Neural progenitor cell (in vitro differentiated cells): ENCODE data around the gene GCNT1.
"Not testable (repeated sequence)": the region's sequence is repeated elsewhere in the genome, so short reads cannot be mapped to it uniquely, and the experiment has no call there.

Source experiments
- EZH2 ChIP-seq: fragments of 200-600 bp; sonication (generic); IDR thresholded peaks from 2 replicates; pipeline ENCODE4 v1.6.1; 2017; ENCODE audit warnings: antibody characterized with exemption, mild to moderate bottlenecking, moderate library complexity
- EZH2phosphoT487 ChIP-seq: fragments of 200-600 bp; sonication (generic); IDR thresholded peaks from 2 replicates; pipeline ENCODE4 v1.6.1; 2017; ENCODE audit warnings: antibody characterized with exemption
- TF ChIP-seq, protein P1 (sequence below): fragments of 200-600 bp; sonication (generic); IDR thresholded peaks from 2 replicates; pipeline ENCODE4 v1.5.1; 2017; ENCODE audit warnings: antibody characterized with exemption, mild to moderate bottlenecking

DNA sequence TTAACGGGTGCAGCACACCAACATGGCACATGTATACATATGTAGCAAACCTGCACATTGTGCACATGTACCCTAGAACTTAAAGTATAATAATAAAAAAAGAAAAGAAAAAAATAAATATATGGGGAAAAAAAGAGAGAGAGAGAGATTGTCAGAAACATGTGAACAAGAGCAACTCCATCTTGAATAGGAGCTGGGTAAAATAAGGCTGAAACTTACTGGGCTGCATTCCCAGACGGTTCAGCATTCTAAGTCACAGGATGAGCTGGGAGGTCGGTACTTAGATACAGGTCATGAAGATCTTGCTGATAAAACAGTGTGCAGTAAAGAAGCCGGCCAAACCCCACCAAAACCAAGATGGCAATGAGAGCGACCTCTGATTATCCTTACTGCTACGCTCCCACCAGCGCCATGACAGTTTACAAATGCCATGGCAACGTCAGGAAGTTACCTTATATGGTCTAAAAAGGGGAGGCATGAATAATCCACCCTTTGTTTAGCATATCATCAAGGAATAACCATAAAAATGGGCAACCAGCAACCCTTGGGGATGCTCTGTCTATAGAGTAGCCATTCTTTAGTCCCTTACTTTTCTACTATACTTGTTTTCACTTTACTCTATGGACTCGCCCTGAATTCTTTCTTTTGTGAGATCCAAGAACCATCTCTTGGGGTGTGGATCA, 21.8 kb upstream of the GCNT1 start:
- TF ChIP-seq, protein P1, sequence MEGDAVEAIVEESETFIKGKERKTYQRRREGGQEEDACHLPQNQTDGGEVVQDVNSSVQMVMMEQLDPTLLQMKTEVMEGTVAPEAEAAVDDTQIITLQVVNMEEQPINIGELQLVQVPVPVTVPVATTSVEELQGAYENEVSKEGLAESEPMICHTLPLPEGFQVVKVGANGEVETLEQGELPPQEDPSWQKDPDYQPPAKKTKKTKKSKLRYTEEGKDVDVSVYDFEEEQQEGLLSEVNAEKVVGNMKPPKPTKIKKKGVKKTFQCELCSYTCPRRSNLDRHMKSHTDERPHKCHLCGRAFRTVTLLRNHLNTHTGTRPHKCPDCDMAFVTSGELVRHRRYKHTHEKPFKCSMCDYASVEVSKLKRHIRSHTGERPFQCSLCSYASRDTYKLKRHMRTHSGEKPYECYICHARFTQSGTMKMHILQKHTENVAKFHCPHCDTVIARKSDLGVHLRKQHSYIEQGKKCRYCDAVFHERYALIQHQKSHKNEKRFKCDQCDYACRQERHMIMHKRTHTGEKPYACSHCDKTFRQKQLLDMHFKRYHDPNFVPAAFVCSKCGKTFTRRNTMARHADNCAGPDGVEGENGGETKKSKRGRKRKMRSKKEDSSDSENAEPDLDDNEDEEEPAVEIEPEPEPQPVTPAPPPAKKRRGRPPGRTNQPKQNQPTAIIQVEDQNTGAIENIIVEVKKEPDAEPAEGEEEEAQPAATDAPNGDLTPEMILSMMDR = not testable (repeated sequence)
- not testable (repeated sequence) for TF ChIP-seq EZH2phosphoT487, EZH2
